SJCRH30 (cell line): Measurements from ENCODE around the gene FHIT. TPM values are rescaled to one million over a fixed set of nuclear protein-coding genes. Genes with fewer than 3 reads are reported as not detected.

Experiments used
- DNase-seq, 2 experiments: peaks; one replicate each; pipeline ENCODE4 v3.0.0-alpha.2; 2015 to 2020
- H3K27ac ChIP-seq: fragments of 250-450 bp; sonication (Bioruptor Pico); 2 replicates; pipeline ENCODE4 v1.5.1; 2020; ENCODE audit warnings: mild to moderate bottlenecking, moderate library complexity
- H3K27me3 ChIP-seq: fragments of 250-450 bp; sonication (Bioruptor Pico); 2 replicates; pipeline ENCODE4 v1.5.1; 2020; ENCODE audit warnings: mild to moderate bottlenecking, moderate library complexity
- H3K36me3 ChIP-seq: fragments of 250-450 bp; sonication (Bioruptor Pico); 2 replicates; pipeline ENCODE4 v1.5.1; 2020; ENCODE audit warnings: mild to moderate bottlenecking, moderate library complexity
- H3K4me1 ChIP-seq: fragments of 250-450 bp; sonication (Bioruptor Pico); 2 replicates; pipeline ENCODE4 v1.5.1; 2020; ENCODE audit warnings: mild to moderate bottlenecking, moderate library complexity
- H3K4me3 ChIP-seq: fragments of 250-450 bp; sonication (Bioruptor Pico); 2 replicates; pipeline ENCODE4 v1.5.1; 2020; ENCODE audit warnings: mild to moderate bottlenecking, moderate library complexity
- H3K9me3 ChIP-seq: fragments of 250-450 bp; sonication (Bioruptor Pico); replicated peaks from 2 replicates; pipeline ENCODE4 v1.5.1; 2020; ENCODE audit warnings: mild to moderate bottlenecking, moderate library complexity
- total RNA-seq: library from RNA; depleted of rRNA; stranded (reverse); fragments of >200 nt; shearing (Covaris generic); gene quantifications from 2 replicates; pipeline ENCODE4 v1.2.3, GENCODE V29; 2014; rRNA removed

Gene FHIT
- total RNA-seq, result 1.8 and 2.2 TPM in 2 replicates

DNA sequence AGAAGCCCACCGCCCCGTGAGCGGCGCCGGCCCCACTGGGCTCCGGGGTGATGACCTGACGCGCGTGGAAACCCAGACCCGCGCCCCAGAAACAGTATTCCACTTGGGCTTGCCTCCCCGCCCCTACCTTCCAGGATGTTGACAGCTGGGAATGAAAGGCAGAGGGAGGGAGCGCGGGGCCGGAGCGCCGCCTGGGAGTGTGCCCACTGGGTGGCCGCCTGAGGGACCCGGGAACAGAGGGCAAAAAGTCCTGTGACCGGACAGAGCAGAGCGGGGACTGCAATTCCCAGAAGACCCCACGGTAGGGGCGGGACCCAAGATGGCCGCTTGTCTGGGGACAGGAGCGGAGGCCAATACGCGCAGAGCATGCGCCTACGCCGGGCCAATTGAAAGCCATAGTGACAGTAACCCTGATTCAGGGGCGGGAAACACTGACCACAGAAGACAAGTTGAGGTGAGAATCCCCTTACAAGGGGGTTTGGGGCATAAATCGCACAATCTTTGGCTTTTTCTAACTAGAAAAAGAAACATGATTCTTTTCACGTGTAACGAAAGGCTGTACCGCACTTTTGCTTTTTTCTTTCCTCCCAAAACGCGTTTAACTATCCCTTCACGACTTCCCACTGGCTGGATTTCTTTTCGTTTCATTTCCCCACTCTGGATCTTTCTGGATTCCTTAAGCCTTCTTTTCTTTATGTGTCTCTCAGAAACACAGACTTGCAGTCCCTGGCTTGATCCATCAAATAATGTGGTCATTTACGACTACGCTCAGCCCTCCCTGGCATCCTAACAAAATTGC, at the start of gene FHIT:
Gene FHIT, minus strand, starts transcription at position 279 of the 799 bp plus-strand sequence.
- Histone ChIP-seq H3K27me3 (no peaks in the 10 kb centered on the region), H3K4me3 (peak within 1 kb of the TSS; percentile 65), H3K27ac (peak within 1 kb of the TSS; percentile 82), H3K4me1 (peaks cover 13% of the 10 kb centered on the region), H3K36me3 (no peaks in the 10 kb centered on the region), H3K9me3 (no peaks in the 10 kb centered on the region)
- DNase-seq, result peak; percentile 94

DNA sequence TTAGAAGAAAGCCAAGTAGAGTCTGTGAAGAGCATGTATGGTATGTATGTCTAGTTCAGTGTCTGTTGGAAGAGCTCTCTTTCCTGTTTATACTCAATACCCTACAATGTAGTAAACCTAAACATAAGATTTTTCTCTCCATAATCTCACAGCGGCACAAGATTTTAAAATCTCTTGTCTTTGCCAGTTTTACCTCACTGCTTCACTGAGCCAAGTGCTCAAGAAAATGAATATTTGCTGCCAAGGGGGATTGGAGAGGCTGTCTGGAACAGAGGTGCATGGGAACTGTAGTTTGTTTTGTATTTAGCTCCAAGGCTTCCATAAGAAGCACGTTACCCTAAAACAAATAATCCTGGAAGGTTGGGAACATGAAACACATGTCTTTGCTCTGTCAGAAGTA, 49.5 kb upstream of the FHIT start:
- no peaks in the 10 kb centered on the region for H3K4me1 ChIP-seq
- no peak for DNase-seq
- H3K27ac ChIP-seq, result no peak overlapping the region
- no peaks in the 10 kb centered on the region for H3K9me3 ChIP-seq
- no peaks in the 10 kb centered on the region for H3K36me3 ChIP-seq
- no peak overlapping the region for H3K4me3 ChIP-seq
- H3K27me3 ChIP-seq, result no peaks in the 10 kb centered on the region

DNA sequence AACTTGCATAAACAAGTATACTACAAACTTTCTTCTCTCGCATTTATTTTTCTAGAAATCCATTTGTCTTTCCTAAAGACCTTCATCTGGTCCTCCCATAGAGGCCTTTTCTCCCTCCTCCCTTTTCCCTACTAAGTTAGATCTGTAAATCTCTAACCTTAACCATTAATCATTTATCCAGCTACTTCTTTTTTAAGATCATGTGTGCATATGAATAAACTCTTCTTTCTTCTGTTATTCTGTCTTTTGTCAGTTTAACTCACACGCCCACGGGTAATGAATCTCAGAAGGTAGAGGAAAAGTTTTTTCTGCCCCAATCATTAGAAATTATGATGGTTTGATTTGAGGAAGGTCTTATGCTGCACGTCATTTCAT, 48.7 kb upstream of the FHIT start:
- Histone ChIP-seq H3K27ac (no peak overlapping the region), H3K9me3 (no peaks in the 10 kb centered on the region), H3K36me3 (no peaks in the 10 kb centered on the region), H3K4me3 (no peak overlapping the region), H3K4me1 (no peaks in the 10 kb centered on the region), H3K27me3 (no peaks in the 10 kb centered on the region)
- DNase-seq, result no peak

DNA sequence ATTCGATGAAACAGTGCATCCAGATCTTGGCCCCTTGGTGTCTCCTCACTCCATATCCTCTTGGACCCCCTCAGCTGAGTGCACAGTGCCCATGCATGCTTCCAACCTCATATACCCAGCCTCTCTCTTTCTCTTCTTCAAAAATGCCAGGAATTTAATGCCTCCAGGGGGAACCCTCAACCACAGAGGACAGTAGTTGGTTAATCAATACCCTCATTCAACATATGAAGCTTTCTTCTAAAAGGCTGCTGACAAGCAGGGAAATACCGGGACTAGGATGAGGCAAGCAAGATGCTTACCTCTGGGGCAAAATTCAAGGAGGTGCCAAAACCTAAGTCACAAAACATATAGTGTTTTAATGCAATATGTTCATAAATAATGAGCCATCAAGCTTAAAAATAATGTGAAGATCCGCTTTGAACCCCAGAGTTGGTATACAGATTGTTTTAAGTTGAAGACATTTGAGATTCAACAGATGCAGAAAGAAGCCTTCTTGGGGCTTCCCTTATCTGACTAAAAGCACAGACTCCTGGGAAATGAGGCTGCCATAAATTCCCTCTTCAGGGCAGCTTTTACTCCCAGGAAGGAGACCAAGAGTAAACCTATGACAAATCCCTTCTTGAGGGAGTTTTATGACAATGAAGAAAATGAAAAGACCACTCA, 48.2 kb upstream of the FHIT start:
- H3K4me3 ChIP-seq, result no peak overlapping the region
- H3K27ac ChIP-seq, result no peak overlapping the region
- H3K4me1 ChIP-seq, result no peaks in the 10 kb centered on the region
- H3K9me3 ChIP-seq, result no peaks in the 10 kb centered on the region
- no peaks in the 10 kb centered on the region for H3K36me3 ChIP-seq
- no peaks in the 10 kb centered on the region for H3K27me3 ChIP-seq
- no peak for DNase-seq

DNA sequence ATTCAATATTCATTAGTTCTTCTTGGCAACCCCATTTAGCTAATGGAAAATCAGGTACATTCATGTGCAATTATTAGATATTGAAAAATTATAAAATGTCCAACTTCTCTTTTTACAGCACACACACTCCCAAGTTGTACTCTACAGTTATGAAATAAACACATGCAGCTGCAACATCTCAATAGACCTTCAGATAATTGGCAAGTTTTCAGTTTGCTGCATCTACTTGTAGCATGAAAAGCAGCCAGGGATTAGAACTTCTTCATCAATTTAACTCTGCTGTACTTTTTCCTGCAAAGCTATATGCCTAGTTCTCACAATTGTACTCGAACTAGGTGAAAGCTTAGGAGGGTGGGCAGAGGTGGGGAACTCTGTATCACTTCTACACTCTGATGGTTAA, 46.6 kb upstream of the FHIT start:
- DNase-seq, result no peak
- no peaks in the 10 kb centered on the region for H3K4me1 ChIP-seq
- no peaks in the 10 kb centered on the region for H3K27me3 ChIP-seq
- H3K9me3 ChIP-seq, result no peaks in the 10 kb centered on the region
- no peaks in the 10 kb centered on the region for H3K36me3 ChIP-seq
- H3K27ac ChIP-seq, result no peak overlapping the region
- H3K4me3 ChIP-seq, result no peak overlapping the region

DNA sequence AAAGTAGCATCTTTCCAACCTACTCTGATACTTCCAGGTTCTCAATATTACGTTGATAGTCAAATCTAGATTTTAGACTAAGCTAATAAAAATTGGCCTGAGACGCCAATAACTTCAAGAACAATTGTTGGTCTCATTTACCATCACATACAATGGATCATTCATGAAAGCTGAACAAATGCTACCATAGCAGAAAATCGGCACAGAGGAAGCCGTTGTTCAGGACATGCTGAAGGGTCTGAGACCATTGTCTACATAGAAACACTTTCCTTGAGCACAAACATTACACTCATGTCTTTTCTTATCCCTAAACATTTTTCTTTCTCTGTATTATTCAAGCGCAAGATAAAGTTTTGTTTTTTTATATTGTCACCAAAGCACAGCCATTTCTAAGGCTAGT, 37.2 kb upstream of the FHIT start:
- no peaks in the 10 kb centered on the region for H3K36me3 ChIP-seq
- no peak for DNase-seq
- H3K27me3 ChIP-seq, result no peaks in the 10 kb centered on the region
- no peak overlapping the region for H3K4me3 ChIP-seq
- no peaks in the 10 kb centered on the region for H3K4me1 ChIP-seq
- no peaks in the 10 kb centered on the region for H3K9me3 ChIP-seq
- H3K27ac ChIP-seq, result no peak overlapping the region

DNA sequence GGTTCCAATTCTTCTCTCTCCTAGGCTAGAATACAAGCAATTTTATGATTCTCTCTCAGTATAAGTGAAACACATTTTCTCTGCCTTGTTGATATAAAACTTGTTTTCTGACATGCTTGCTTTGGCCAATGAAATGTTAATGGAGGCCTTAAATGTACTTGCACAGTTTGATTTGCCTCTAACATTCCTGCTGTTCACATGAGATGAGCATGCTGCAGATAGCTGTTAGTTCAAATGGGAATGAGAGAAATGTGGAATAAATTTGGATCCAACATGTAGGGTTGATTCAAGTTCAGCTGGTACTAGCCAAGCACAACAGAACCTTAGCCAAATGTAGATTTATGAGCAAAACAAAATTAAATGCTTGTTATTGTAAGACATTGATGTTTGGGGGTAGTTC, 32.6 kb upstream of the FHIT start:
- no peak overlapping the region for H3K4me3 ChIP-seq
- H3K27ac ChIP-seq, result no peak overlapping the region
- no peak for DNase-seq
- no peaks in the 10 kb centered on the region for H3K9me3 ChIP-seq
- H3K4me1 ChIP-seq, result no peaks in the 10 kb centered on the region
- no peaks in the 10 kb centered on the region for H3K27me3 ChIP-seq
- no peaks in the 10 kb centered on the region for H3K36me3 ChIP-seq

DNA sequence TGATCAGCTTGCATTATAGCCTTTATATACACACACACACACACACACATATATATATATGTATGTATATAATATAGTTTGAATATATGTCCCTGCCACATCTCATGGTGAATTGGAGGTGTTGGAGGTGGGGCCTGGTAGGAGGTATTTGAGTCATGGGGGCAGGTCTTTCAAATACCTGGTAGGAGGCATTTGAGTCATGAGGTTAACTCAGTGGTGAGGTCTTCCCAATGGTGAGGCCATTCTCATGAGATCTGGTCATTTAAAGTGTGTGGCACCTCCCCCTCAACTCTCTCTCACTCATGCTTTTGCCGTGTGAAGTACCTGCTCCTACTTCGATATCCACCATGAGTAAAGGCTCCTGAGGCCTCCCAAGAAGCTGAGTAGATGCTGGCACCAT, 27.5 kb upstream of the FHIT start:
- H3K27ac ChIP-seq, result no peak overlapping the region
- no peaks in the 10 kb centered on the region for H3K36me3 ChIP-seq
- no peaks in the 10 kb centered on the region for H3K9me3 ChIP-seq
- H3K4me1 ChIP-seq, result no peaks in the 10 kb centered on the region
- H3K4me3 ChIP-seq, result no peak overlapping the region
- DNase-seq, result no peak
- no peaks in the 10 kb centered on the region for H3K27me3 ChIP-seq

DNA sequence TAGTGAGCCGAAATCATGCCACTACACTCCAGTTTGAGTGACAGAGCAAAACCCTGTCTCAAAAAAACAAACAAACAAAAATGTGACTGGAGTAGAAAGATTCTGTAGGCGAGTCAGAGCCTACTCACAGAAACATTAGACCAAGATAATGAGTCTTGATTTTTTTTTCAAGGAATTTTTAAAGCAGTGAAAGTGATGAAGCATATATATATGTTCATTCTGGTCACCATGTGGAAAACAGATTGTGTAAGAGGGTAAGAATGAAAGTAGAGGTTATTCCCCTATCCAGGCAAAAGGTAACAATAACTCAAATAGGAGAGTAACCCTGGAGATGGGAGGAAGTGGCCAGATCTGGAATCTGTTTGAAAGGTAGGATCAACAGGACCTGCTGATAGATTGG, 26.2 kb upstream of the FHIT start:
- DNase-seq, result no peak
- H3K4me3 ChIP-seq, result no peak overlapping the region
- H3K4me1 ChIP-seq, result no peaks in the 10 kb centered on the region
- H3K36me3 ChIP-seq, result no peaks in the 10 kb centered on the region
- no peaks in the 10 kb centered on the region for H3K9me3 ChIP-seq
- no peaks in the 10 kb centered on the region for H3K27me3 ChIP-seq
- no peak overlapping the region for H3K27ac ChIP-seq

DNA sequence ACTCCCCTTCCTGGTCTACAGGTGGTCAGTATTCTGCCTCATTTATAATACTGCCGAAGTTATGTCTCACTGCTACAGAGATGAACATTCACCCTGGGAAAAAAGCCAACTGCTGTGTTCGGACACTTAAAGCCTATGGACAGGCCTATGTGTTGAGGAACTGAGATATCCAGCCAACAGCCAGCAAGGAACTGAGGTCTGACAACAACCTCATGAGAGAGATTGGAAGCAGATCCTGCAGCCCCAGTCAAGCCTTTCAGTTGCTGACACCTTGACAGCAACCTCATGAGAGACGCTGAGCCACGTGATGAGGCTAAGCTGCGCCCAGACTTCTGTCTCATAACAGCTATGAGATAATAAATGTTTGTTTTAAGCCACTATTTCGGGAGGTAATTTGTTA, 18.2 kb upstream of the FHIT start:
- no peaks in the 10 kb centered on the region for H3K36me3 ChIP-seq
- no peak for DNase-seq

DNA sequence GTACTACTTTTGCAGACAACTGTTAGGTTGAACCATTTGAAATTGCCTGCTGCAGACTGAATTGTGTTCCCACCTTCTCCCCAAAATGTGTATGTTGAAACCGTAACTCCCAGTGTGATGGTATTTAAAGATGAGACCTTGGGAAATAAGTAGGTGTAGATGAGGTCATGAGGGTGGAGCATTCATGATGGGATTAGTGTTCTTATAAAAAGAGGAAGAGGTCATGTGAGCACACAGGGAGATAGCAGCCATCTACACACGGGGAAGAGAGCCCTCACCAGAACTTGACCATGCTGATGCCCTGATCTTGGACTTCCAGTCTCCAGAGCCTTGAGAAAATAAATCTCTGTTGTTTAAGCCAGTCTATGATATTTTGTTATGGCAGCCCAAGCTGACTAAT, 17.4 kb upstream of the FHIT start:
- no peaks in the 10 kb centered on the region for H3K9me3 ChIP-seq

More for the DNA sequence above, 18.2 kb upstream of the FHIT start:
- H3K4me1 ChIP-seq, result no peaks in the 10 kb centered on the region
- no peaks in the 10 kb centered on the region for H3K27me3 ChIP-seq
- H3K4me3 ChIP-seq, result no peak overlapping the region
- H3K27ac ChIP-seq, result no peak overlapping the region
- H3K9me3 ChIP-seq, result no peaks in the 10 kb centered on the region

DNA sequence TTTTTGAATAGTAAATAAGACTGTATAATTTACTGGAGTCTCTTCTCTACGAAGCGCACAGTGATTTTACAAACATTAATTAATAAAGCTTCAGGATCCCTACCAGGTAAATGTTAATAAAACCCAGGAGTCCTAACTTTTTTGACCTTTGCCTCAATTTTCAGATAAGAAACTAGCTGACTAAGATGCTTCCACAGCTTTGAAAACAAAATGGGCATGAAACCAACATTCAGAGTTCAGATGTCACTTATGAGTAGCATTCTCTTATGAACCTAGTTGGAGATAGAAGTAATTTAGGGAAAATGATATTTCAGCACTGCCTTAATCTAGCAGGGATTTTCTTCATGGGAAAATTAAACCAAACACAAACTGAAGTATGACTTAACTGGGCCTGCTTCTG, 13.0 kb upstream of the FHIT start:
- no peak for DNase-seq
- no peak overlapping the region for H3K4me3 ChIP-seq
- H3K27ac ChIP-seq, result no peak overlapping the region
- no peaks in the 10 kb centered on the region for H3K4me1 ChIP-seq
- no peaks in the 10 kb centered on the region for H3K27me3 ChIP-seq
- no peaks in the 10 kb centered on the region for H3K36me3 ChIP-seq
- no peaks in the 10 kb centered on the region for H3K9me3 ChIP-seq

More for the DNA sequence above, 17.4 kb upstream of the FHIT start:
- Histone ChIP-seq H3K36me3 (no peaks in the 10 kb centered on the region), H3K4me3 (no peak overlapping the region), H3K27ac (no peak overlapping the region), H3K27me3 (no peaks in the 10 kb centered on the region), H3K4me1 (no peaks in the 10 kb centered on the region)
- DNase-seq, result no peak

DNA sequence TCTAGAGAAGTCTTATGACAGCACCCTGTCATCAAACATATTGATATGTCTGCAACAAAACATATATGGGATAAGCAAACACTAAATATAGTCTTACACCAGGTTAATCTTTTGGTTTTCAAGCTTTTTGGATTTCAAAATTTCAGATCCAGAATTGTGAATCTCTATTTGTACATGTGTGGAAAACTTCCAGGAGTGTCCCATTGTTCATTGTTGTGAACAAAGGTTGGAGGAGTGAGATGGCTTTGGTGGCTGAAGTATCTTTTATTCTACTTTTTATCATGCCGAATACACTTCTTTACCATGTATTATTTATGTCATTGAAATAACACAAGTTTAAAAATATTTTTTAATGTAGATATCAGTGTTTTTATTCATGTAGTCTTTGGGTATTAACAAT, 5.9 kb upstream of the FHIT start:
- no peaks in the 10 kb centered on the region for H3K27me3 ChIP-seq
- no peaks in the 10 kb centered on the region for H3K36me3 ChIP-seq
- H3K27ac ChIP-seq, result no peak overlapping the region
- no peaks in the 10 kb centered on the region for H3K9me3 ChIP-seq
- no peak overlapping the region for H3K4me3 ChIP-seq
- DNase-seq, result no peak
- H3K4me1 ChIP-seq, result peaks cover 16% of the 10 kb centered on the region

DNA sequence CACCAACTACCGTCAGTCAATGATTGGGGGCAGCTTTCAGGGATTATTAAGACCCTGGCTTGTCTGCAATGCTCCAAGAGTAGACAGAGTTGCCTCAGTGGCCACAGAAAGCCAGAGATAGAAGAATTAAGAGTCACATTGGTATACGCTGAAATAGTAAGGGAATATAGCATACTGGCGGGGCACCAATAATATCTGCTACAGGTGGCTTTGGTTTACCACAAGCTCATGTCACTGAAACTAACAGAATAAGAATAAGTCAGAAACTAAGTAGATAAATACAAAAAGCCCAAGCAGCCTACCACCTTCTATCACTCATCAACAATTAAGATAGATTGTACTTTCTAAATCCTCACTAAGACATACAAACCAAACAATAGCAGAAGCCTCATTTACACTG, 2.5 kb upstream of the FHIT start:
- H3K4me3 ChIP-seq, result no peak overlapping the region
- no peaks in the 10 kb centered on the region for H3K27me3 ChIP-seq
- no peaks in the 10 kb centered on the region for H3K9me3 ChIP-seq
- H3K27ac ChIP-seq, result peak overlapping the region; percentile 82
- H3K4me1 ChIP-seq, result peaks cover 16% of the 10 kb centered on the region
- H3K36me3 ChIP-seq, result no peaks in the 10 kb centered on the region
- DNase-seq, result no peak

DNA sequence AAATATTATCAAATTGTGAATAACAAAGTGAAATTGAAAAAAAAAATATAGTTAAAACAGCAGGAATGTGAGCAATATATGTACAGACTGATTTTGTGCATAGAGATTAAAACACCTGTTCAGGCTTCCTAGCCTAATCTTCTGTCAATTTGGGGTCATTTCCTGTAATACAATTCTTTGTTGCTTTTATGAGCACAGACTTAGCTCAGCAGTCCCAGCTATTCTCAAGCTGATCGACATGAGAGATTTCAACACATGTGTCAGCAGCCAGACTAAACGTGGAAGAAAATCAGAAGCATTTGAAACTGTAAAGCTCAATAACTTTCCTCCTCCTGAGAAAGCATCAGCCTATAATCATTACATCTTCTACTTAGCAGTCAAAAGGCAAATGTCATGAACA, 1.6 kb upstream of the FHIT start:
- Histone ChIP-seq H3K4me3 (peak overlapping the region; percentile 65), H3K9me3 (no peaks in the 10 kb centered on the region), H3K27me3 (no peaks in the 10 kb centered on the region), H3K27ac (peak overlapping the region; percentile 82), H3K36me3 (no peaks in the 10 kb centered on the region), H3K4me1 (peaks cover 15% of the 10 kb centered on the region)
- DNase-seq, result peak; percentile 26 to 65

DNA sequence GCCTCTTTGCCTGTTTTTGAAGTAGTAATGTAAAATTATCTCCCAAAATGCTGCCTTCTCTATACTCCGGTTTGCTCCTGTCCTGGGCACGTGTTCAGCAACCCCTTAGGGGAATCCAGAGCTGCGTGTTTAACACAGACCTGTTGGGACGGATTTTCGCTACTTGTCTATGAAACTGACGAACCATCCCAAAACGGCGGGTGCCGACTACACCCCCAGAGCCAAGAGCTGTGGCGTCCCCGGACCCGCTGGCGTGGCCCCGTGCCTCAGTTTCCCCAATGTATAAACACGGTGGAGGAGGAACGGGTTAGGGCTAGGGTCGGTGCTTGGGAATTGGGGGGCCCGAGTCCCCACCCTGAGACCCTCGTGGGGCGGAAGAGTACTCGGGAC, 473 bp downstream of the FHIT start:
- Histone ChIP-seq H3K27me3 (no peaks in the 10 kb centered on the region), H3K9me3 (no peaks in the 10 kb centered on the region), H3K4me1 (peaks cover 13% of the 10 kb centered on the region), H3K4me3 (peak overlapping the region; percentile 65), H3K27ac (peak overlapping the region; percentile 82), H3K36me3 (no peaks in the 10 kb centered on the region)
- peak; percentile 11 to 30 for DNase-seq
